GM10266 (cell line): ENCODE measurements around the gene RLN1.
"Not testable (repeated sequence)": the region's sequence is repeated elsewhere in the genome, so short reads cannot be mapped to it uniquely, and the experiment has no call there.

Source experiments
- DNase-seq: peaks from one replicate; pipeline ENCODE4 v3.0.0; 2012; ENCODE audit errors: extremely low spot score
- CTCF ChIP-seq: IDR thresholded peaks from 2 replicates; pipeline ENCODE4 v1.5.1; 2012; ENCODE audit warnings: mild to moderate bottlenecking, low read depth; ENCODE audit not compliant: control insufficient read depth, insufficient read depth; ENCODE audit errors: missing control alignments

RLN1 gene

GRCh38 chr9:5352637-5353248 lies 13.1 kb upstream of the RLN1 start:
- DNase-seq = no peak
- TF ChIP-seq CTCF = no peak

DNA sequence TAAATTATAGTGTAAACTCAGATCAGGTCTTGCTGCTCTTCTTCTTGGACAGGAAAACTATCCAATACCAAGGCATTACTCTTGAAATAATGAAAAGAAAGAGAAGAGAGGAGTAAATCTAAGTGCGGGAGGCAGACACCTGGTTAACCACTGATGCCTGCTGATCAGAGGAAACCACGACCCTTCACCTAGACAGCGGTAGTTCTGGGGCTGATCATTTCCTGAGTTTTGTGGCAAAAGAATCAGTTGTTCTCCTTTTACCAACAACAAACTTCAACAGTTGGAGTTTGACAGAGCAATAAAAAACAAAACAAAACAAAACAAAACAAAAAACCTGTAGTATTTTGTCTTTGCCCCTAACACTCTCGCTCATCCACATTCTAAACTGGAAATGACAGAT lies 3.0 kb downstream of the RLN1 start:
- no peak for DNase-seq
- no peak for TF ChIP-seq CTCF

DNA sequence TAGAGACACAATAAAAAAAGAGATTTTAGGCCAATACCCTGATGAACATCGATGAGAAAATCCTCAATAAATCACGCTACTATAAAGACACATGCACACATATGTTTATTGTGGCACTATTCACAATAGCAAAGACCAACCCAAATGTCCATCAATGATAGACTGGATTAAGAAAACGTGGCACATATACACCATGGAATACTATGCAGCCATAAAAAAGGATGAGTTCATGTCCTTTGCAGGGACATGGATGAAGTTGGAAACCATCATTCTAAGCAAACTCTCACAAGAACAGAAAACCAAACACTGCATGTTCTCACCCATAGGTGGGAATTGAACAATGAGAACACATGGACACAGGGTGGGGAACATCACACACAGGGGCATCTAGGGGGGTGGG lies 8.4 kb downstream of the RLN1 start:
- not testable (repeated sequence) for DNase-seq

GRCh38 chr9:5326893-5327548 lies 12.7 kb downstream of the RLN1 start:
- TF ChIP-seq CTCF = no peak

DNA sequence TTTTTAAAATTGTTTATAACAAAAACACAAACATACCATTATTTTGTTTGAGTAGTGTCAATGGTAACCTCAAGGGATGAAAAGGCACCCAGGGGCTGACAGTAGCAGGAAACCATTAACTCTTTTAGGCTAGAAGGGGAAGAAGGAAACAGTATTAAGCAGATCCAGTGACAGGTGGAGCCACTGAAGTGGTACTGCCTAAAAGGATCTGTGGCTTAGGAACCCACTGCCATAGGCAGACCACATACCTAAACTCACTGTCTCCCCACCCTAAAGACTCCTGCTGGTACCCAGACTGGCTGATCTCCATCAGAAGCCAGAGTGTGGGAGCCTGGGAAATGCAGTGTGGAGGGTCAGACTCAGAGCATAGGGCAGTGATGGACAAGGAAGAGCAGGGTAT lies 13.5 kb downstream of the RLN1 start:
- no peak for TF ChIP-seq CTCF
- no peak for DNase-seq

More at GRCh38 chr9:5326893-5327548, 12.7 kb downstream of the RLN1 start:
- no peak for DNase-seq

DNA sequence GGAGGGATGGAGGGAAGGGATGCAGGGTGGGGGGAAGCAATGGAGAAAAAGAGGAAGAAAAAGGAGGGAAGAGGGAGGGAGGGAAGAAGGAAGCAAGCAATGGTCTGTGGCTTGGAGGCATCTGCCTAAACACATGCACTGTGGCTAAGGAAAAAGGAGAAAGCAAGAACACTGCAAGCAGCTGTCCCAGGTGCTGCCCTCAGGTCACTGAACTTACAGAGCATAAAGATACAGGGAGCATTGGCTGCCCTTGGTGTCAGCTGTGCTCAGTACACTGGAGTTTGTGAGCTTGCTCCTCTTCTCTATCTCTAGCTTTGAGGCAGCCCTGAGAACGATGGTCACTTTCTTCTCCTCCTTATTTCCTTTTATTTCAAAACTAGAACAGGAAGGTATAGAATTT lies 18.1 kb downstream of the RLN1 start:
- not testable (repeated sequence) for DNase-seq

DNA sequence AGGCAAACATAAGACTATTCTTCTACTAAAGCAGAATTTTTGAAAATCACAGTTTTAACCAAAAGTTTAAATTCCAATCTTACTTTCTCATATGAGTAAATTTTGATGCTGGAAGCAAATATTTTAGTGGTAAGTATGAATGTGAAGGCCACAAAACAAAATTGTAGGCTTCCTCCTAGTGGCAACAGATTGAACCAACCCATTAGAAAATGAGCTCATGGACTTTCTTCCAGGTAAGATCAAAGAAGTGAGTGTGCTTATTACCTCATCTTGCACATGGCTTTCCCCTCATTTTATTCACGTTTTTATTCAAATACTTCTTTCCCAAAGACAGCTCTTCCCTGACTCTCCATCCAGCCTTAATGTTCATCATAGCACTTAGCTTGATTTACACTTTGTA lies 18.6 kb downstream of the RLN1 start:
- no peak for DNase-seq
- no peak for TF ChIP-seq CTCF

- not testable (repeated sequence) for DNase-seq
Measured at GRCh38 chr9:5316406-5316805, 23.3 kb downstream of the RLN1 start.
